HCT116 (cell line): Measurements from ENCODE around the gene CDCP2. TPM values are rescaled to one million over a fixed set of nuclear protein-coding genes. Genes with fewer than 3 reads are reported as not detected.

Experiments
- ATAC-seq: fragments of 200-7000 bp; cut with Tn5 transposase; 2 replicates; pipeline ENCODE4 v1.9.1; 2020; ENCODE audit warnings: mild to moderate bottlenecking, moderate library complexity
- BruUV-seq: library from RNA; stranded (reverse); fragments of 400-500 nt; replicated peaks from 2 replicates; lab custom pipeline; 2021; lab: Mats Ljungman, UMichigan
- CTCF ChIA-PET: fragments of 300-600 bp; sonication (Branson Sonifier 250); formaldehyde crosslinking; loops from one replicate; lab custom pipeline; 2021; ENCODE audit warnings: antibody characterized with exemption; lab: Charles Lee
- POLR2A ChIA-PET: fragments of 300-600, 350-600 bp; sonication (Branson Sonifier 250); formaldehyde crosslinking; loops from one replicate; lab custom pipeline; 2021; ENCODE audit warnings: antibody characterized with exemption; lab: Charles Lee
- RAD21 ChIA-PET, 2 experiments: fragments of 300-600 bp; sonication (Branson Sonifier 250); formaldehyde crosslinking; loops; one replicate each; lab custom pipeline; 2023; ENCODE audit warnings: low total read pairs in 2 of 2; ENCODE audit not compliant: uncharacterized antibody in 2 of 2, unreplicated experiment in 2 of 2, low non-redundant PET in 1 of 2; lab: Charles Lee
- DNase-seq: peaks from one replicate; pipeline ENCODE4 v3.0.0-alpha.2; 2010; ENCODE audit warnings: low read depth, low spot score
- H2AFZ ChIP-seq: fragments of 200-600 bp; shearing (Covaris generic), sonication (generic); 2 replicates; pipeline ENCODE4 v1.6.1; 2017; ENCODE audit warnings: low read depth, mixed run types, mixed read lengths, antibody characterized with exemption, low read length; ENCODE audit not compliant: poor library complexity, severe bottlenecking
- H3K27ac ChIP-seq: 2 replicates; pipeline ENCODE4 v1.5.1; 2012; ENCODE audit warnings: low read depth, low read length
- H3K27me3 ChIP-seq: fragments of 200-600 bp; sonication (generic); 2 replicates; pipeline ENCODE4 v1.6.1; 2016; ENCODE audit warnings: mixed run types, low read length, mixed read lengths; ENCODE audit not compliant: insufficient read depth
- H3K36me3 ChIP-seq, 2 experiments: fragments of 200-500 bp in 1 of 2; fragments of 200-600 bp in 1 of 2; sonication (Bioruptor generic) in 1 of 2; sonication (generic) in 1 of 2; 2 replicates each; pipeline versions ENCODE4 v1.5.1 to v1.6.1; 2014 to 2016; ENCODE audit warnings: low read length in 2 of 2, inconsistent platforms in 1 of 2, mixed read lengths in 1 of 2, mixed run types in 1 of 2; ENCODE audit not compliant: insufficient read depth in 2 of 2, control insufficient read depth in 1 of 2
- H3K4me1 ChIP-seq, 2 experiments: fragments of 200-600 bp in 1 of 2; sonication (generic) in 1 of 2; 2 replicates each; pipeline versions ENCODE4 v1.5.1 to v1.6.1; 2012 to 2017; ENCODE audit warnings: low read length in 2 of 2, inconsistent platforms in 1 of 2, mild to moderate bottlenecking in 1 of 2, mixed read lengths in 1 of 2, mixed run types in 1 of 2, moderate library complexity in 1 of 2; ENCODE audit not compliant: insufficient read depth in 2 of 2, control insufficient read depth in 1 of 2
- H3K4me2 ChIP-seq: fragments of 200-600 bp; sonication (generic); 2 replicates; pipeline ENCODE4 v1.6.1; 2017; ENCODE audit warnings: mixed run types, low read length, mixed read lengths
- H3K4me3 ChIP-seq, 2 experiments: fragments of 200-600 bp in 1 of 2; sonication (generic) in 1 of 2; replicated peaks in 1 of 2; 2 replicates each; pipeline ENCODE4 v1.5.1; 2011 to 2016; ENCODE audit warnings: low read length in 2 of 2, control low read depth in 1 of 2, low read depth in 1 of 2, mild to moderate bottlenecking in 1 of 2, mixed read lengths in 1 of 2, mixed run types in 1 of 2
- H3K79me2 ChIP-seq: fragments of 200-600 bp; sonication (generic); 2 replicates; pipeline ENCODE4 v1.6.1; 2017; ENCODE audit warnings: mild to moderate bottlenecking, mixed run types, low read length, moderate library complexity, mixed read lengths; ENCODE audit not compliant: insufficient read depth
- H3K9ac ChIP-seq: fragments of 200-600 bp; sonication (generic); 2 replicates; pipeline ENCODE4 v1.6.1; 2016; ENCODE audit warnings: low read length, mixed read lengths
- H3K9me2 ChIP-seq: fragments of 200-600 bp; sonication (generic), shearing (Covaris generic); 2 replicates; pipeline ENCODE4 v1.6.1; 2017; ENCODE audit warnings: mixed run types, mild to moderate bottlenecking, moderate library complexity; ENCODE audit not compliant: insufficient read depth
- H3K9me3 ChIP-seq, 2 experiments: fragments of 200-500 bp in 1 of 2; fragments of 200-600 bp in 1 of 2; sonication (Bioruptor generic) in 1 of 2; sonication (generic) in 1 of 2; 2 replicates each; pipeline ENCODE4 v1.6.1; 2014 to 2017; ENCODE audit warnings: low read length in 2 of 2, mixed read lengths in 2 of 2, inconsistent platforms in 1 of 2, low read depth in 1 of 2, mild to moderate bottlenecking in 1 of 2, mixed run types in 1 of 2, moderate library complexity in 1 of 2; ENCODE audit not compliant: control insufficient read depth in 1 of 2, insufficient read depth in 1 of 2
- H4K20me1 ChIP-seq: fragments of 200-600 bp; sonication (generic), shearing (Covaris generic); 2 replicates; pipeline ENCODE4 v1.6.1; 2017; ENCODE audit warnings: mixed run types, mild to moderate bottlenecking, moderate library complexity; ENCODE audit not compliant: insufficient read depth
- ATF3 ChIP-seq: IDR thresholded peaks from 2 replicates; pipeline ENCODE4 v1.6.1; 2012
- CEBPB ChIP-seq: IDR thresholded peaks from 2 replicates; pipeline ENCODE4 v1.6.1; 2012; ENCODE audit warnings: low read depth
- CTCF ChIP-seq, 3 experiments: fragments of 200-600 bp in 1 of 3; sonication (generic) in 1 of 3; IDR thresholded peaks in 2 of 3; conservative IDR thresholded peaks in 1 of 3; 2 replicates each; pipeline ENCODE4 v1.5.1; 2012 to 2017; ENCODE audit warnings: low read depth in 2 of 3, low read length in 2 of 3, antibody characterized with exemption in 1 of 3, borderline replicate concordance in 1 of 3, control low read depth in 1 of 3, mild to moderate bottlenecking in 1 of 3, mixed read lengths in 1 of 3, mixed run types in 1 of 3, moderate library complexity in 1 of 3; ENCODE audit not compliant: insufficient read depth in 1 of 3
- ELF1 ChIP-seq: IDR thresholded peaks from 2 replicates; pipeline ENCODE4 v1.6.1; 2012; ENCODE audit warnings: low read depth, borderline replicate concordance
- EZH2 ChIP-seq: fragments of 200-600 bp; sonication (generic); IDR thresholded peaks from 2 replicates; pipeline ENCODE4 v1.6.1; 2017; ENCODE audit warnings: antibody characterized with exemption, mixed run types
- EZH2phosphoT487 ChIP-seq: fragments of 200-600 bp; IDR thresholded peaks from 2 replicates; pipeline ENCODE4 v1.6.1; 2018; ENCODE audit warnings: antibody characterized with exemption, borderline replicate concordance
- FOSL1 ChIP-seq: IDR thresholded peaks from 2 replicates; pipeline ENCODE4 v1.6.1; 2012; ENCODE audit warnings: low read depth
- JUND ChIP-seq: IDR thresholded peaks from 2 replicates; pipeline ENCODE4 v1.6.1; 2012
- POLR2A ChIP-seq: IDR thresholded peaks from 2 replicates; pipeline ENCODE4 v1.7.0; 2011; ENCODE audit warnings: borderline replicate concordance; ENCODE audit not compliant: insufficient read depth, insufficient read length; ENCODE audit errors: extremely low read depth
- RAD21 ChIP-seq: IDR thresholded peaks from 2 replicates; pipeline ENCODE4 v1.6.1; 2012; ENCODE audit warnings: low read depth, mild to moderate bottlenecking
- SIN3A ChIP-seq: IDR thresholded peaks from 2 replicates; pipeline ENCODE4 v1.6.1; 2012; ENCODE audit warnings: low read depth
- SP1 ChIP-seq: IDR thresholded peaks from 2 replicates; pipeline ENCODE4 v1.6.1; 2012; ENCODE audit warnings: low read depth
- TCF7L2 ChIP-seq: IDR thresholded peaks from 2 replicates; pipeline ENCODE4 v1.7.0; 2011; ENCODE audit warnings: borderline replicate concordance, inconsistent platforms; ENCODE audit not compliant: insufficient read depth, insufficient read length; ENCODE audit errors: extremely low read depth
- YY1 ChIP-seq: IDR thresholded peaks from 2 replicates; pipeline ENCODE4 v1.6.1; 2011; ENCODE audit warnings: low read length, low read depth, moderate library complexity, mild to moderate bottlenecking; ENCODE audit not compliant: insufficient replicate concordance; ENCODE audit errors: extremely low read depth
- ZBTB33 ChIP-seq: IDR thresholded peaks from 2 replicates; pipeline ENCODE4 v1.6.1; 2011; ENCODE audit warnings: mild to moderate bottlenecking, low read length, moderate library complexity; ENCODE audit not compliant: insufficient replicate concordance; ENCODE audit errors: extremely low read depth
- ZFX ChIP-seq: fragments of 450-650 bp; IDR thresholded peaks from 2 replicates; pipeline ENCODE4 v1.6.1; 2017
- ZNF274 ChIP-seq: fragments of 200-500 bp; sonication (Bioruptor generic); IDR thresholded peaks from 2 replicates; pipeline ENCODE4 v1.6.1; 2014; ENCODE audit warnings: mild to moderate bottlenecking, low read depth, low read length, inconsistent platforms
- intact Hi-C: fragments of 100-400 bp; cut with micrococcal nuclease; formaldehyde crosslinking; loops from 2 replicates; pipeline ENCODE4 v1.10.0; 2022
- total RNA-seq: library from RNA; stranded (reverse); gene quantifications from one replicate; pipeline ENCODE4 v1.2.1, GENCODE V29; 2021; ENCODE audit not compliant: unreplicated experiment

The CDCP2 gene
- total RNA-seq, 1 experiment from 2014 or later = 0.22 TPM

DNA sequence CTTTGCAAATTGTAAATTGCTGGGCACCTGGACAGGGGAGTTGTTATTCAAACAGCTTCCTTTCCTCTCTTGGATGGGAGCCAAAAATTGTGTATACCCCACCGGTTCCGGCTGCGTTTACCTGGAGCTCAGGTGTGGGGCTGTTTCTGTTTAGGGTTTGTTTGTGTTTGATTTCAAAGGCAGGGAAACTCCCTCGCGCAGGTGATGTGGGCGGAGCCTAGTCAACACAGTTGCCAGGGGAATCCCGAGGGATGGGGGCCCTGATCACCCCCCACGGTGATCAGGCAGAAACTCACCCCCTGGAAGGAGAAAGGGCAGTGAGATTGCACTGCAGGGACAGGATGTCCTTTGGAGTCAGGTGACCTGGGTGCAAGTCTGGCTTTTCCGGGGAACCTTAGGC lies 28.3 kb downstream of the CDCP2 start:
- ChIA-PET CTCF (interaction anchor here (2.6 kb wide), 1 partner anchor 366 kb away, joined by 7 read pairs; no protein-coding TSS in a partner anchor), POLR2A (no interaction called here), RAD21 (no interaction called here)
- ATAC-seq (no peak), DNase-seq (no peak)
- H3K27me3 ChIP-seq = no peaks in the 10 kb centered on the region
- no peak overlapping the region for H3K9ac ChIP-seq
- TF ChIP-seq CEBPB (no peak), EZH2phosphoT487 (no peak)
- no peaks in the 10 kb centered on the region for H3K9me2 ChIP-seq
- intact Hi-C loops = loop anchor here (5.0 kb wide), 1 partner anchor 688 kb away; no protein-coding TSS in a partner anchor
- H3K4me2 ChIP-seq = no peak overlapping the region
- no peaks in the 10 kb centered on the region for H3K36me3 ChIP-seq
- H3K4me3 ChIP-seq = no peak overlapping the region
- no peak overlapping the region for H2AFZ ChIP-seq
- BruUV-seq = no TSS peak
- no peaks in the 10 kb centered on the region for H3K9me3 ChIP-seq
- H4K20me1 ChIP-seq = no peaks in the 10 kb centered on the region
- H3K27ac ChIP-seq = no peak overlapping the region
- H3K79me2 ChIP-seq = no peaks in the 10 kb centered on the region
- H3K4me1 ChIP-seq = peaks cover 2 to 15% of the 10 kb centered on the region in 2 experiments; a peak in 3 of 4 replicates

GRCh38 chr1:54122992-54123391 lies 29.8 kb downstream of the CDCP2 start:
- no peaks in the 10 kb centered on the region for H3K79me2 ChIP-seq
- DNase-seq = no peak
- no peaks in the 10 kb centered on the region for H3K9me2 ChIP-seq
- no peak overlapping the region for H3K4me3 ChIP-seq
- no peaks in the 10 kb centered on the region for H3K27me3 ChIP-seq
- H3K9me3 ChIP-seq = no peaks in the 10 kb centered on the region
- BruUV-seq = no TSS peak
- peaks cover 2 to 24% of the 10 kb centered on the region in 2 experiments; a peak in 3 of 4 replicates for H3K4me1 ChIP-seq
- RAD21 ChIA-PET = interaction anchor here in 1 of 2 experiments (0.6 kb wide), 1 partner anchor 368 kb away, joined by 9 read pairs; no protein-coding TSS in a partner anchor
- TF ChIP-seq FOSL1 (no peak), SP1 (no peak), EZH2 (no peak), TCF7L2 (no peak), ELF1 (no peak), POLR2A (no peak), CEBPB (no peak), ZBTB33 (no peak), ZFX (no peak), SIN3A (no peak), ATF3 (no peak), CTCF (IDR thresholded peaks at IDR 0.05 in 2 of 3, conservative IDR thresholded peaks at IDR 0.05 in 1 of 3; ENCODE audit: borderline replicate concordance in 1 of 3, insufficient read depth in 1 of 3, low read depth in 2 of 3, low read length in 2 of 3) (no peak), YY1 (no peak), RAD21 (no peak), ZNF274 (no peak), JUND (no peak)
- H3K36me3 ChIP-seq = no peaks in the 10 kb centered on the region
- no peak for ATAC-seq
- no peak overlapping the region for H3K27ac ChIP-seq
- H4K20me1 ChIP-seq = no peaks in the 10 kb centered on the region
- intact Hi-C loops = loop anchor here (5.0 kb wide), 1 partner anchor 689 kb away; no protein-coding TSS in a partner anchor
- H3K4me2 ChIP-seq = no peak overlapping the region
- H2AFZ ChIP-seq = no peak overlapping the region
- CTCF ChIA-PET = interaction anchor here (0.9 to 1.1 kb wide), 3 partner anchors 41 to 366 kb away, joined by 3 to 8 read pairs (median 4); no protein-coding TSS in a partner anchor
- POLR2A ChIA-PET = no interaction called here
- no peak overlapping the region for H3K9ac ChIP-seq
